ENCODE data around the gene RAPGEF3. TPM values are rescaled to one million over a fixed set of nuclear protein-coding genes. Genes with fewer than 3 reads are reported as not detected.

RAPGEF3 gene
- total and polyA plus RNA-seq, 2 experiments from 2014 or later = 2.1 to 2.6 TPM

DNA sequence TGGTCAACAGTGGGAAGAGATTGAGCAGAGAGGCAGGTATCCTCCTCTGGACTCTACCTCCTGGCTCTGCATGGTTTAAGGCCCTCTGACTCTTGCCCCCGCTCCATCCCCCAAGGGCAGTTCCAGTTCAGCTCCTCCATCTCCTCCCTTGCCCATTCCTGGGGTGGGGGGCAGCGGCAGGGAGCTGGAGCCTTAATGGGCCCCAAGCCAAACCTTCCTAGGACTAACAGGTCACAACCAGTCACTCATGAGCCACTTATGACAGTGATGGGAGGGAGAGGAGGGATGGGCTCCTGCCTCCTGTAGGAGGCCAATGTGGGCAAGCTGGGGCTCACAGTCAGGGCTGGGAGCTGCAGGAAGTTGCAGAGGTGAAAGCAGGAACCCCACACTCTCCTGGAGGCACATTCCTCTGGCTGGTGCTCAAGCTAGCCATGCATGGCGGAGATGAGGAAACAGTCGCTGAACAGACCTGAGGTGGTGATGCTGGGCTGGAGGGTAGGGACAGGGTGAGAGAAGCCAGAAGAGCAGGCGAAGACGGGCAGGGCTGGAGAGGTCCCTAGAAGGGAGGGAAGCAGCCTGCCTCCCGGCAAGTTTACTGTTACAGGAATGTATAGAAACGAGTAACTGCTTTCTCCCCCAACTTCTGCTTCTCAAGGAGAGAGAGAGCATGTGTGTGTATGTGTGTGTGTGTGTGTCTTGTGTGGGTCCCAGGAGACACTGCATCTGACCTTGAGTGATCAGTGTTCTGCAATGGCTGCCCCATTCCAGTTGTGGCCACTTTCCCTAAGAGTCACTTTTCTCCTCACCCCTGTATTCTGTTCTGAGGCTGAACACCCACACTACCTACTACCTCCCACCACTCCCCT is 5.0 kb upstream of the RAPGEF3 start:
- Histone ChIP-seq H3K9me2 (replicated peaks; ENCODE audit: insufficient read depth) (no peaks in the 10 kb centered on the region), H3K27ac (no peak overlapping the region), H3K4me3 (no peak overlapping the region), H4K20me1 (ENCODE audit: insufficient read depth, poor library complexity, severe bottlenecking) (no peaks in the 10 kb centered on the region), H3K4me1 (ENCODE audit: insufficient read depth) (peaks cover 11% of the 10 kb centered on the region), H2AFZ (no peak overlapping the region), H3K36me3 (replicated peaks; ENCODE audit: insufficient read depth, low read depth) (no peaks in the 10 kb centered on the region), H3K4me2 (no peak overlapping the region), H3K79me2 (no peaks in the 10 kb centered on the region), H3K9me3 (ENCODE audit: low read depth) (no peaks in the 10 kb centered on the region), H3K27me3 (no peaks in the 10 kb centered on the region)
- TF ChIP-seq, protein P1, sequence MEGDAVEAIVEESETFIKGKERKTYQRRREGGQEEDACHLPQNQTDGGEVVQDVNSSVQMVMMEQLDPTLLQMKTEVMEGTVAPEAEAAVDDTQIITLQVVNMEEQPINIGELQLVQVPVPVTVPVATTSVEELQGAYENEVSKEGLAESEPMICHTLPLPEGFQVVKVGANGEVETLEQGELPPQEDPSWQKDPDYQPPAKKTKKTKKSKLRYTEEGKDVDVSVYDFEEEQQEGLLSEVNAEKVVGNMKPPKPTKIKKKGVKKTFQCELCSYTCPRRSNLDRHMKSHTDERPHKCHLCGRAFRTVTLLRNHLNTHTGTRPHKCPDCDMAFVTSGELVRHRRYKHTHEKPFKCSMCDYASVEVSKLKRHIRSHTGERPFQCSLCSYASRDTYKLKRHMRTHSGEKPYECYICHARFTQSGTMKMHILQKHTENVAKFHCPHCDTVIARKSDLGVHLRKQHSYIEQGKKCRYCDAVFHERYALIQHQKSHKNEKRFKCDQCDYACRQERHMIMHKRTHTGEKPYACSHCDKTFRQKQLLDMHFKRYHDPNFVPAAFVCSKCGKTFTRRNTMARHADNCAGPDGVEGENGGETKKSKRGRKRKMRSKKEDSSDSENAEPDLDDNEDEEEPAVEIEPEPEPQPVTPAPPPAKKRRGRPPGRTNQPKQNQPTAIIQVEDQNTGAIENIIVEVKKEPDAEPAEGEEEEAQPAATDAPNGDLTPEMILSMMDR (IDR thresholded peaks at IDR 0.05; ENCODE audit: poor library complexity) = no peak
- TF ChIP-seq EZH2 (IDR thresholded peaks at IDR 0.05; ENCODE audit: borderline replicate concordance) (no peak), EZH2phosphoT487 (IDR thresholded peaks at IDR 0.05; ENCODE audit: low read depth, severe bottlenecking, unreplicated experiment) (no peak)
- DNase-seq (ENCODE audit: low spot score) = no peak
- WGBS (ENCODE audit: low lambda C conversion rate, missing lambda C conversion rate) = 85% methylated on average over 8 of the region's 8 CpGs

DNA sequence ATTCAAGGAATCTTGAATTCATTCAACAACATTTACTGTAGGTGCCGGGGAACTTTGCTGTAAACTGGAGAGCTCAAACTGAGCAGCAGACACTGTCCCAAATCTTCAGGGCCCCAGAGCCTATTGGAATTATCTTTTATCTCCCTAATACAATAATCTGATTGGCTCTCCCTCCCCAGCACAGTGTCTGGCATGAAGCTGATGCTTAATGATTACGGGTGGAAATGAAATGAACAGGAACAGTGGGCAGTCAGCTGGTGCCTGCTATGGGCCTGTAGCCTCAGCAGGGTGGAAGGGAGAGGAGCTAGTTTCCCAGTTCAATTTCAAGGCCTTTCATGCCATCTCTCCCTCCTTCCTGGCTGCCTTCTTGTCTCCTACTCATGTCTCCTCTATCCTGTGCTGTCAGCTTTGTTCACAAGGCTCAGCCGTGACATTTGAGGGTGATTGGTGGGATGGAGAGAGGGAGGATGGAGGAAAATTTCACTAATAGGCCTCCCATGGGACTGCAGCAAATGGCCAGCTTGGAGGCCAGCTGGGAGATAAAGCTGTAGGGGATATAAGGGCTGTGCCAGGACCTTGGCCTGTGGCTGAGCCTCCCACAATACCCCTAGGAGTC is 4.3 kb upstream of the RAPGEF3 start:
- no peaks in the 10 kb centered on the region for H3K36me3 ChIP-seq (replicated peaks; ENCODE audit: insufficient read depth, low read depth)
- H3K27ac ChIP-seq = no peak overlapping the region
- TF ChIP-seq EZH2 (IDR thresholded peaks at IDR 0.05; ENCODE audit: borderline replicate concordance) (no peak), EZH2phosphoT487 (IDR thresholded peaks at IDR 0.05; ENCODE audit: low read depth, severe bottlenecking, unreplicated experiment) (no peak)
- H3K9me2 ChIP-seq (replicated peaks; ENCODE audit: insufficient read depth) = no peaks in the 10 kb centered on the region
- H3K9me3 ChIP-seq (ENCODE audit: low read depth) = no peaks in the 10 kb centered on the region
- H3K79me2 ChIP-seq = no peaks in the 10 kb centered on the region
- H3K4me3 ChIP-seq = no peak overlapping the region
- no peak overlapping the region for H3K4me2 ChIP-seq
- H3K27me3 ChIP-seq = no peaks in the 10 kb centered on the region
- 82% methylated on average over 3 of the region's 3 CpGs for WGBS (ENCODE audit: low lambda C conversion rate, missing lambda C conversion rate)
- no peaks in the 10 kb centered on the region for H4K20me1 ChIP-seq (ENCODE audit: insufficient read depth, poor library complexity, severe bottlenecking)
- H2AFZ ChIP-seq = no peak overlapping the region
- no peak for DNase-seq (ENCODE audit: low spot score)
- H3K4me1 ChIP-seq (ENCODE audit: insufficient read depth) = peaks cover 13% of the 10 kb centered on the region

DNA sequence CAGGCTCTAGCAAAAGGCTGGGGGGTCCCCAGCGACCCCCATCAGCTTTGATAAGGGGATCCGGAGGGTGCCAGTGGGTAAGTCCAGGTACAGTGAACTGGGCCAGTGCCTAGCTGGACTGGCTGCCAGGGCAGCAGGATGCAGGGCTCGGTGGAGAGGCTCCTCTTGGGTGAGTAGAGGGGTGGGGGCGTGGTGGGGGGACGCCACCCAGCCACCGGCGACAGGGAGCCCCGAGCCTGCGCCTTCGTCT is 171 bp downstream of the RAPGEF3 start:
- TF ChIP-seq, protein P1 (IDR thresholded peaks at IDR 0.05; ENCODE audit: poor library complexity) = no peak
- TF ChIP-seq EZH2 (IDR thresholded peaks at IDR 0.05; ENCODE audit: borderline replicate concordance) (no peak), EZH2phosphoT487 (IDR thresholded peaks at IDR 0.05; ENCODE audit: low read depth, severe bottlenecking, unreplicated experiment) (no peak)
- no peaks in the 10 kb centered on the region for H3K9me3 ChIP-seq (ENCODE audit: low read depth)
- H3K27ac ChIP-seq = peak overlapping the region; percentile 53
- H2AFZ ChIP-seq = peak overlapping the region; percentile 99
- H3K27me3 ChIP-seq = no peaks in the 10 kb centered on the region
- no peaks in the 10 kb centered on the region for H3K36me3 ChIP-seq (replicated peaks; ENCODE audit: insufficient read depth, low read depth)
- H3K4me1 ChIP-seq (ENCODE audit: insufficient read depth) = peaks cover 19% of the 10 kb centered on the region
- DNase-seq (ENCODE audit: low spot score) = no peak
- WGBS (ENCODE audit: low lambda C conversion rate, missing lambda C conversion rate) = 21% methylated on average over 5 of the region's 10 CpGs
- H3K9me2 ChIP-seq (replicated peaks; ENCODE audit: insufficient read depth) = no peaks in the 10 kb centered on the region
- peak overlapping the region; percentile 98 for H3K4me2 ChIP-seq
- peak overlapping the region; percentile 60 for H3K4me3 ChIP-seq
- H4K20me1 ChIP-seq (ENCODE audit: insufficient read depth, poor library complexity, severe bottlenecking) = no peaks in the 10 kb centered on the region
- H3K79me2 ChIP-seq = no peaks in the 10 kb centered on the region
